Endothelial cell of umbilical vein (primary cell): ENCODE measurements around the gene COL17A1. TPM values are rescaled to one million over a fixed set of nuclear protein-coding genes. Genes with fewer than 3 reads are reported as not detected.

Source experiments
- BruUV-seq: library from RNA; stranded (reverse); fragments of 400-500 nt; replicated peaks from 2 replicates; lab custom pipeline; 2021; lab: Mats Ljungman, UMichigan
- CTCF ChIA-PET: fragments of 300-600, 350-600 bp; sonication (Branson Sonifier 250); formaldehyde crosslinking; loops from one replicate; lab custom pipeline; 2021; ENCODE audit warnings: antibody characterized with exemption, inconsistent platforms; lab: Charles Lee
- POLR2A ChIA-PET: fragments of 300-600, 350-600 bp; sonication (Branson Sonifier 250); formaldehyde crosslinking; loops from one replicate; lab custom pipeline; 2021; ENCODE audit warnings: antibody characterized with exemption, inconsistent platforms; lab: Charles Lee
- DNase-seq: peaks from one replicate; pipeline ENCODE4 v3.0.0-alpha.2; 2011; ENCODE audit warnings: low read depth, low spot score
- FAIRE-seq: peaks from 2 replicates; lab custom pipeline; 2011; peaks lifted over from hg19 to GRCh38; lab: Jason Lieb, UNC
- H2AFZ ChIP-seq: 2 replicates; pipeline ENCODE4 v1.6.0; 2012; ENCODE audit warnings: low read depth, low read length, control low read depth, inconsistent platforms
- H3K27ac ChIP-seq: 2 replicates; pipeline ENCODE4 v1.5.1; 2011; ENCODE audit warnings: low read depth, mild to moderate bottlenecking, control low read depth, low read length, moderate library complexity; ENCODE audit not compliant: insufficient read depth
- H3K27me3 ChIP-seq, 2 experiments: 2 replicates each; pipeline versions ENCODE4 v1.6.0 to v1.6.1; 2011; ENCODE audit warnings: low read length in 2 of 2, mixed read lengths in 1 of 2; ENCODE audit not compliant: control insufficient read depth in 2 of 2, insufficient read depth in 2 of 2
- H3K36me3 ChIP-seq, 2 experiments: 2 replicates in 1 of 2; 3 replicates in 1 of 2; pipeline ENCODE4 v1.5.1; 2011; ENCODE audit warnings: low read length in 2 of 2, mild to moderate bottlenecking in 1 of 2, moderate library complexity in 1 of 2; ENCODE audit not compliant: control insufficient read depth in 2 of 2, insufficient read depth in 2 of 2; ENCODE audit errors: extremely low read depth in 1 of 2
- H3K4me1 ChIP-seq: 3 replicates; pipeline ENCODE4 v1.5.1; 2011; ENCODE audit warnings: mild to moderate bottlenecking, low read length; ENCODE audit not compliant: control insufficient read depth, insufficient read depth; ENCODE audit errors: extremely low read depth
- H3K4me2 ChIP-seq: 2 replicates; pipeline ENCODE4 v1.6.1; 2011; ENCODE audit warnings: low read length, control low read depth, mixed read lengths; ENCODE audit not compliant: insufficient read depth
- H3K4me3 ChIP-seq, 3 experiments: fragments of 200-600 bp in 1 of 3; sonication (generic), shearing (Covaris generic) in 1 of 3; replicated peaks in 1 of 3; 2 replicates each; pipeline ENCODE4 v1.5.1; 2011 to 2016; ENCODE audit warnings: control low read depth in 3 of 3, low read length in 3 of 3, mild to moderate bottlenecking in 2 of 3, inconsistent platforms in 1 of 3, low read depth in 1 of 3, moderate library complexity in 1 of 3; ENCODE audit not compliant: insufficient read depth in 1 of 3
- H3K79me2 ChIP-seq: 2 replicates; pipeline ENCODE4 v1.6.0; 2012; ENCODE audit warnings: low read length, inconsistent platforms; ENCODE audit not compliant: control insufficient read depth, insufficient read depth
- H3K9ac ChIP-seq: replicated peaks from 2 replicates; pipeline ENCODE3; 2011; ENCODE audit warnings: low read length, control low read depth; ENCODE audit not compliant: insufficient read depth; ENCODE audit errors: extremely low read depth
- H3K9me1 ChIP-seq: replicated peaks from 3 replicates; pipeline ENCODE4 v1.6.0; 2011; ENCODE audit warnings: mild to moderate bottlenecking, low read length; ENCODE audit not compliant: control insufficient read depth, insufficient read depth; ENCODE audit errors: extremely low read depth
- H3K9me3 ChIP-seq: replicated peaks from 2 replicates; pipeline ENCODE4 v1.5.1; 2012; ENCODE audit warnings: low read length, inconsistent platforms; ENCODE audit not compliant: control insufficient read depth, insufficient read depth
- H4K20me1 ChIP-seq: replicated peaks from 2 replicates; pipeline ENCODE3; 2011; ENCODE audit warnings: mild to moderate bottlenecking, low read length; ENCODE audit not compliant: control insufficient read depth, insufficient read depth; ENCODE audit errors: extremely low read depth
- CTCF ChIP-seq, 2 donors: IDR thresholded peaks; 1 replicate in 1 of 2; 2 replicates in 1 of 2; pipeline ENCODE4 v1.5.1; 2011; ENCODE audit warnings: low read length in 2 of 2, mild to moderate bottlenecking in 2 of 2, moderate library complexity in 2 of 2, control low read depth in 1 of 2, inconsistent platforms in 1 of 2, low read depth in 1 of 2; ENCODE audit not compliant: insufficient read depth in 1 of 2; ENCODE audit errors: extremely low read depth in 1 of 2
- EZH2 ChIP-seq: IDR thresholded peaks from 2 replicates; pipeline ENCODE4 v1.6.1; 2012; ENCODE audit warnings: borderline replicate concordance, low read depth, mild to moderate bottlenecking, moderate library complexity, low read length, inconsistent platforms; ENCODE audit not compliant: severe bottlenecking
- FOS ChIP-seq: IDR thresholded peaks from 2 replicates; pipeline ENCODE4 v1.6.1; 2011; ENCODE audit warnings: mild to moderate bottlenecking, low read length, moderate library complexity, borderline replicate concordance; ENCODE audit not compliant: insufficient read depth
- GATA2 ChIP-seq: IDR thresholded peaks from 2 replicates; pipeline ENCODE4 v1.7.0; 2011; ENCODE audit warnings: low read depth, mild to moderate bottlenecking, moderate library complexity, mixed read lengths, low read length; ENCODE audit not compliant: insufficient read length, insufficient read depth
- JUN ChIP-seq: IDR thresholded peaks from 2 replicates; pipeline ENCODE4 v1.6.1; 2011; ENCODE audit warnings: borderline replicate concordance, low read depth; ENCODE audit not compliant: insufficient read length, insufficient read depth
- MAX ChIP-seq: IDR thresholded peaks from 2 replicates; pipeline ENCODE4 v1.6.1; 2011; ENCODE audit not compliant: insufficient read depth, insufficient read length
- MYC ChIP-seq: IDR thresholded peaks from one replicate; pipeline ENCODE4 v1.6.1; 2011; ENCODE audit warnings: mild to moderate bottlenecking, low read depth, low read length
- POLR2A ChIP-seq: IDR thresholded peaks from 2 replicates; pipeline ENCODE4 v1.6.1; 2012; ENCODE audit warnings: low read depth, mild to moderate bottlenecking, control low read depth, low read length
- POLR2AphosphoS5 ChIP-seq: IDR thresholded peaks from 2 replicates; pipeline ENCODE4 v1.6.1; 2012; ENCODE audit warnings: low read depth, mild to moderate bottlenecking, control low read depth, low read length, moderate library complexity; ENCODE audit not compliant: insufficient read depth
- dilution Hi-C: fragments of 300-500 bp; cut with MboI; formaldehyde crosslinking; loops from one replicate; pipeline ENCODE4 v1.15.0; 2019; ENCODE audit warnings: low sequenced_read_pairs; ENCODE audit not compliant: extremely low pct_ligation_motif_present
- intact Hi-C: fragments of 100-400 bp; cut with micrococcal nuclease; formaldehyde crosslinking; loops from one replicate; pipeline ENCODE4 v1.10.0; 2022
- polyA plus RNA-seq, 4 experiments: library from polyadenylated mRNA; depleted of rRNA in 3 of 4; stranded (reverse) in 3 of 4; unstranded in 1 of 4; fragments of >200 nt; gene quantifications; 2 replicates each; pipeline versions ENCODE4 v1.2.1 to v1.2.3, GENCODE V29; 2011 to 2012; ENCODE audit warnings: missing spikeins in 1 of 4
- total RNA-seq: library from RNA; stranded (reverse); gene quantifications from 2 replicates; pipeline ENCODE4 v1.2.3, GENCODE V29; 2021

Gene COL17A1
- total and polyA plus RNA-seq, 2 donors (not counting 3 experiments of a cell fraction or from before 2014, with no cell fraction given), result 0.57 to 1.3 TPM

GRCh38 chr10:104090611-104091010 is 4.9 kb upstream of the COL17A1 start:
- no peaks in the 10 kb centered on the region for H3K36me3 ChIP-seq
- H2AFZ ChIP-seq, result no peak overlapping the region
- H3K9me1 ChIP-seq, result no peaks in the 10 kb centered on the region
- no peaks in the 10 kb centered on the region for H4K20me1 ChIP-seq
- TF ChIP-seq EZH2 (no peak), GATA2 (no peak), MYC (no peak), POLR2A (no peak), POLR2AphosphoS5 (no peak), MAX (no peak), FOS (no peak), JUN (no peak), CTCF (IDR thresholded peaks at IDR 0.05; ENCODE audit: extremely low read depth in 1 of 2, insufficient read depth in 1 of 2, low read depth in 1 of 2, low read length in 2 of 2) (no peak)
- no peak overlapping the region for H3K4me2 ChIP-seq
- no peak overlapping the region for H3K4me3 ChIP-seq
- no peaks in the 10 kb centered on the region for H3K4me1 ChIP-seq
- no TSS peak for BruUV-seq
- POLR2A ChIA-PET, result no interaction called here
- no peak overlapping the region for H3K9ac ChIP-seq
- peaks cover 6% of the 10 kb centered on the region for H3K9me3 ChIP-seq
- no peak for DNase-seq
- FAIRE-seq, result no peak
- dilution Hi-C loops (no loop called here), intact Hi-C loops (no loop called here)
- CTCF ChIA-PET, result interaction anchor here (1.1 to 1.4 kb wide), 3 partner anchors 9 to 19 kb away, joined by 3 to 4 read pairs (median 3); no protein-coding TSS in a partner anchor
- no peaks in the 10 kb centered on the region for H3K27me3 ChIP-seq
- H3K27ac ChIP-seq, result no peak overlapping the region
- no peaks in the 10 kb centered on the region for H3K79me2 ChIP-seq
